ENCODE measurements around the gene SCARF2. TPM values are rescaled to one million over a fixed set of nuclear protein-coding genes. Genes with fewer than 3 reads are reported as not detected.

The SCARF2 gene
- total and polyA plus RNA-seq, 2 of the 8 experiments (the other 6 are each of a cell fraction or from before 2014, with no cell fraction given), result 4.2 to 9.8 TPM

GRCh38 chr22:20446383-20446970 lies 8.9 kb upstream of the SCARF2 start (continued):
- TF ChIP-seq JUN (IDR thresholded peaks at IDR 0.05; ENCODE audit: low read depth, low read length) (no peak), POU5F1 (IDR thresholded peaks at IDR 0.05; ENCODE audit: low read depth, low read length) (no peak), ZNF274 (IDR thresholded peaks at IDR 0.05; ENCODE audit: borderline replicate concordance, extremely low read depth, low read length) (no peak), NRF1 (IDR thresholded peaks at IDR 0.05; ENCODE audit: low read depth, low read length) (no peak), RBBP5 (IDR thresholded peaks at IDR 0.05; ENCODE audit: borderline replicate concordance, low read depth, low read length) (no peak), KDM1A (IDR thresholded peaks at IDR 0.05; ENCODE audit: borderline replicate concordance, low read length) (no peak)
